Astrocyte (in vitro differentiated cells and primary cell): ENCODE data around the gene GRK5. TPM values are rescaled to one million over a fixed set of nuclear protein-coding genes. Genes with fewer than 3 reads are reported as not detected.

Experiments used
- DNase-seq: peaks from one replicate; pipeline ENCODE4 v3.0.0-alpha.2; 2010; ENCODE audit warnings: low read depth
- FAIRE-seq: peaks from 2 replicates; lab custom pipeline; 2011; peaks lifted over from hg19 to GRCh38; lab: Jason Lieb, UNC
- H2AFZ ChIP-seq: 2 replicates; pipeline ENCODE4 v1.6.0; 2012; ENCODE audit warnings: low read depth, low read length, inconsistent platforms
- H3K27ac ChIP-seq: 2 replicates; pipeline ENCODE4 v1.5.1; 2011; ENCODE audit warnings: low read depth, low read length, inconsistent platforms
- H3K27me3 ChIP-seq: 2 replicates; pipeline ENCODE4 v1.6.0; 2011; ENCODE audit warnings: low read length, inconsistent platforms; ENCODE audit not compliant: insufficient read depth
- H3K36me3 ChIP-seq: 2 replicates; pipeline ENCODE4 v1.5.1; 2011; ENCODE audit warnings: low read length, inconsistent platforms; ENCODE audit not compliant: insufficient read depth
- H3K4me1 ChIP-seq: 2 replicates; pipeline ENCODE4 v1.5.1; 2011; ENCODE audit warnings: low read length, inconsistent platforms; ENCODE audit not compliant: insufficient read depth
- H3K4me2 ChIP-seq: 2 replicates; pipeline ENCODE4 v1.6.0; 2012; ENCODE audit warnings: low read length, inconsistent platforms
- H3K4me3 ChIP-seq: 2 replicates; pipeline ENCODE4 v1.5.1; 2011; ENCODE audit warnings: low read depth, mild to moderate bottlenecking, low read length, inconsistent platforms; ENCODE audit not compliant: insufficient read depth
- H3K79me2 ChIP-seq: 2 replicates; pipeline ENCODE4 v1.6.0; 2012; ENCODE audit warnings: mild to moderate bottlenecking, low read length, inconsistent platforms; ENCODE audit not compliant: insufficient read depth
- H3K9ac ChIP-seq: 2 replicates; pipeline ENCODE4 v1.6.0; 2012; ENCODE audit warnings: mild to moderate bottlenecking, low read length, inconsistent platforms
- H3K9me3 ChIP-seq: 2 replicates; pipeline ENCODE4 v1.5.1; 2012; ENCODE audit warnings: low read depth, mild to moderate bottlenecking, low read length, inconsistent platforms; ENCODE audit not compliant: insufficient read depth
- H4K20me1 ChIP-seq: 2 replicates; pipeline ENCODE4 v1.6.0; 2012; ENCODE audit warnings: low read length, inconsistent platforms; ENCODE audit not compliant: insufficient read depth
- H3K27ac Mint-ChIP-seq: one replicate; pipeline ENCODE4 v1.8.0; 2021; ENCODE audit warnings: mild to moderate bottlenecking, mixed read lengths; ENCODE audit not compliant: unreplicated experiment
- H3K27me3 Mint-ChIP-seq: one replicate; pipeline ENCODE4 v1.8.0; 2021; ENCODE audit warnings: low read depth, mixed read lengths; ENCODE audit not compliant: unreplicated experiment
- H3K36me3 Mint-ChIP-seq: one replicate; pipeline ENCODE4 v1.8.0; 2021; ENCODE audit warnings: low read depth, mixed read lengths; ENCODE audit not compliant: unreplicated experiment
- H3K4me1 Mint-ChIP-seq: one replicate; pipeline ENCODE4 v1.8.0; 2021; ENCODE audit warnings: low read depth, mixed read lengths; ENCODE audit not compliant: unreplicated experiment
- H3K4me3 Mint-ChIP-seq: one replicate; pipeline ENCODE4 v1.8.0; 2021; ENCODE audit warnings: mild to moderate bottlenecking, moderate library complexity, mixed read lengths; ENCODE audit not compliant: unreplicated experiment
- H3K9me3 Mint-ChIP-seq: one replicate; pipeline ENCODE4 v1.8.0; 2021; ENCODE audit warnings: mild to moderate bottlenecking, mixed read lengths; ENCODE audit not compliant: unreplicated experiment
- EZH2 ChIP-seq: IDR thresholded peaks from 2 replicates; pipeline ENCODE4 v1.6.1; 2012; ENCODE audit warnings: mild to moderate bottlenecking, low read length, inconsistent platforms; ENCODE audit not compliant: insufficient read depth
- total RNA-seq: library from RNA; stranded (reverse); gene quantifications from 2 replicates; pipeline ENCODE4 v1.2.1, GENCODE V29; 2021
- TF ChIP-seq, protein P1 (sequence below): IDR thresholded peaks from 2 replicates; pipeline ENCODE4 v1.5.1; 2011; ENCODE audit warnings: low read depth, mild to moderate bottlenecking, inconsistent platforms, low read length, moderate library complexity; ENCODE audit not compliant: insufficient read depth

GRK5 gene
- total RNA-seq, 1 donor from 2014 or later = 8.5 TPM

DNA sequence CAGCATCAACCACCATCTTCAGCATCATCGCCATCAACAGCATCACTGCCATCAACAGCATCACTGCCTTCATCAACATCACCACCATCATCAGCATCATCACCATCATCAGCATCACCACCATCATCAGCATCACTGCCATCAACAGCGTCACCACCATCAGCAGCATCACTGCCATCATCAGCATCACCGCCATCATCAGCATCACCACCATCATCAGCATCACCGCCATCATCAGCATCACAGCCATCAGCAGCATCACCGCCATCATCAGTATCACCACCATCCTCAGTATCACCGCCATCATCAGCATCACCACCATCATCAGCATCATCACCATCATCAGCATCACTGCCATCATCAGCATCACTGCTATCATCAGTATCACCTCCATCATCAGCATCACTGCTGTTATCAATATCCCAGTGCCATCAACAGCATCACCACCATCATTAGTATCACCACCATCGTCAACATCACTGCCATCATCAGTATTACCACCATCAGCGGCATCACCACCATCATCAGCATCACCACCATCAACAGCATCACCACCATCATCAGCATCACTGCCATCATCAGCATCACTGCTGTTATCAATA, 220.0 kb downstream of the GRK5 start:
- peaks cover 12% of the 10 kb centered on the region for H3K4me1 Mint-ChIP-seq
- FAIRE-seq (no peak), DNase-seq (no peak)

DNA sequence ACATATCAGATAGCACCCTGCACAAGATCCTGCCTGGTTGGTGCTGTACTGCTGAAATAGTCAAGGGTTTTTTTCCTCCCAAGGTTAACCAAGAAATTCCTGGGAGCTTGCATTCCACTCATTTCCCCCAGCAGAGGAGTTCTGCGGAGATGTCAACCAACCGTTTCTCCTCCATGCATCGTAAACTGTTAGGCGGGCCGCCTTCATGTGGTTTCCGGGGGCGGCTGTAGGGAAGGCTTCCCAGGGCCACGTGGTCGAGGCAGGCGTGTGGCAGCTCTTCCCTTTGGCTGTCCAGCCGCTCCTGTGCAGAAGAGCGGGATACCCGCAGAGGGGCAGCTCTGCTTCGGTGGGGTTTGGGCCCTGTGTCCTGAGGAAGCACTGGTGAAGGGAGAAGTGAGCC, 221.4 kb downstream of the GRK5 start:
- Histone ChIP-seq H2AFZ (no peak overlapping the region), H3K4me1 (peaks cover 8% of the 10 kb centered on the region), H3K4me2 (peak overlapping the region; percentile 2), H3K36me3 (no peaks in the 10 kb centered on the region), H3K27ac (no peak overlapping the region), H3K9ac (no peak overlapping the region), H3K27me3 (no peaks in the 10 kb centered on the region), H3K4me3 (no peak overlapping the region), H4K20me1 (peaks cover 40% of the 10 kb centered on the region), H3K79me2 (no peaks in the 10 kb centered on the region), H3K9me3 (no peaks in the 10 kb centered on the region)
- Mint-ChIP-seq H3K9me3 (no peaks in the 10 kb centered on the region), H3K27me3 (peaks cover 26% of the 10 kb centered on the region), H3K4me3 (no peak overlapping the region), H3K27ac (no peak overlapping the region), H3K4me1 (peaks cover 9% of the 10 kb centered on the region), H3K36me3 (peaks cover 14% of the 10 kb centered on the region)
- TF ChIP-seq, protein P1, sequence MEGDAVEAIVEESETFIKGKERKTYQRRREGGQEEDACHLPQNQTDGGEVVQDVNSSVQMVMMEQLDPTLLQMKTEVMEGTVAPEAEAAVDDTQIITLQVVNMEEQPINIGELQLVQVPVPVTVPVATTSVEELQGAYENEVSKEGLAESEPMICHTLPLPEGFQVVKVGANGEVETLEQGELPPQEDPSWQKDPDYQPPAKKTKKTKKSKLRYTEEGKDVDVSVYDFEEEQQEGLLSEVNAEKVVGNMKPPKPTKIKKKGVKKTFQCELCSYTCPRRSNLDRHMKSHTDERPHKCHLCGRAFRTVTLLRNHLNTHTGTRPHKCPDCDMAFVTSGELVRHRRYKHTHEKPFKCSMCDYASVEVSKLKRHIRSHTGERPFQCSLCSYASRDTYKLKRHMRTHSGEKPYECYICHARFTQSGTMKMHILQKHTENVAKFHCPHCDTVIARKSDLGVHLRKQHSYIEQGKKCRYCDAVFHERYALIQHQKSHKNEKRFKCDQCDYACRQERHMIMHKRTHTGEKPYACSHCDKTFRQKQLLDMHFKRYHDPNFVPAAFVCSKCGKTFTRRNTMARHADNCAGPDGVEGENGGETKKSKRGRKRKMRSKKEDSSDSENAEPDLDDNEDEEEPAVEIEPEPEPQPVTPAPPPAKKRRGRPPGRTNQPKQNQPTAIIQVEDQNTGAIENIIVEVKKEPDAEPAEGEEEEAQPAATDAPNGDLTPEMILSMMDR = no peak
- no peak for TF ChIP-seq EZH2
- peak; percentile 90 for DNase-seq
- FAIRE-seq = no peak

More for the DNA sequence above, 220.0 kb downstream of the GRK5 start:
- no peak overlapping the region for H3K4me2 ChIP-seq
- no peaks in the 10 kb centered on the region for H3K36me3 ChIP-seq
- TF ChIP-seq, protein P1 = no peak
- no peak for TF ChIP-seq EZH2
- peaks cover 8% of the 10 kb centered on the region for H3K4me1 ChIP-seq
- Mint-ChIP-seq H3K9me3 (no peaks in the 10 kb centered on the region), H3K36me3 (peaks cover 6% of the 10 kb centered on the region), H3K4me3 (no peak overlapping the region), H3K27me3 (peaks cover 26% of the 10 kb centered on the region), H3K27ac (no peak overlapping the region)
- H3K27ac ChIP-seq = no peak overlapping the region
- no peaks in the 10 kb centered on the region for H3K27me3 ChIP-seq
- H3K9me3 ChIP-seq = no peaks in the 10 kb centered on the region
- no peak overlapping the region for H2AFZ ChIP-seq
- no peaks in the 10 kb centered on the region for H3K79me2 ChIP-seq
- H4K20me1 ChIP-seq = peaks cover 46% of the 10 kb centered on the region
- no peak overlapping the region for H3K4me3 ChIP-seq
- no peak overlapping the region for H3K9ac ChIP-seq

DNA sequence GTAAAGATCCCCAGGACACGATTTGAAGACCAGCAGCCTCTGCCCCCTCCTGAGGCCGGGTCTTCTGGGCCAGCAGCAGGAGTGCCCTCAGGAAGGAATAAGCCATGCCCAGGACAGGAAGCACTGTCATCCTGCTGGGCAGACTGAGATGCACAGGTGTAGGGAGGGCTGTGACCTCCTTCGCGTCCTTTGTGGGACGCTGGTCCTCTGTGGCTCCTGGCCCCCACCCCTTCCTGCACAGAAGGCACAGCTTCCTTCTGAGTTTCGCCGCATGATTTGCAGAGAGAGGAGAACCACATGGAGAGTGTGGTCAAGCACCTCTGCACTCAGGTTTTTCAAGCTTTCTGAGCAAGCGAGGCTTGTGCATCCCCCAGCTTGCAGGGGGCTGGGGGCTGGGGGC, 222.4 kb downstream of the GRK5 start:
- Histone ChIP-seq H3K27me3 (no peaks in the 10 kb centered on the region), H3K27ac (no peak overlapping the region), H3K79me2 (no peaks in the 10 kb centered on the region), H3K4me3 (no peak overlapping the region), H3K36me3 (no peaks in the 10 kb centered on the region), H3K4me1 (peaks cover 8% of the 10 kb centered on the region), H3K9me3 (no peaks in the 10 kb centered on the region), H4K20me1 (peaks cover 40% of the 10 kb centered on the region), H3K9ac (no peak overlapping the region), H3K4me2 (no peak overlapping the region), H2AFZ (no peak overlapping the region)
- Mint-ChIP-seq H3K9me3 (peaks cover 4% of the 10 kb centered on the region), H3K36me3 (peaks cover 22% of the 10 kb centered on the region), H3K27ac (no peak overlapping the region), H3K4me3 (no peak overlapping the region), H3K27me3 (peaks cover 22% of the 10 kb centered on the region), H3K4me1 (peaks cover 9% of the 10 kb centered on the region)
- no peak for FAIRE-seq
- no peak for DNase-seq
- TF ChIP-seq EZH2 = no peak
- TF ChIP-seq, protein P1 = no peak
